HG03342 (cell line): ENCODE results near the gene SLC12A8.
A peak's percentile ranks its signal among the peaks of the same experiment; 100 is the strongest.
"Not testable (repeated sequence)": the region's sequence is repeated elsewhere in the genome, so short reads cannot be mapped to it uniquely, and the experiment has no call there.

ENCODE experiments used
- ATAC-seq: cut with Tn5 transposase; IDR thresholded peaks from one replicate; pipeline ENCODE4 v1.9.1; 2021; ENCODE audit warnings: mild to moderate bottlenecking, moderate library complexity; ENCODE audit not compliant: unreplicated experiment

The SLC12A8 gene

GRCh38 chr3:125083776-125084175 lies 128.8 kb downstream of the SLC12A8 start:
- no peak for ATAC-seq

- ATAC-seq, result not testable (repeated sequence)
Observed at GRCh38 chr3:125082339-125082738, 130.2 kb downstream of the SLC12A8 start.

- ATAC-seq, result no peak
Observed at GRCh38 chr3:125080077-125080476, 132.5 kb downstream of the SLC12A8 start.

DNA sequence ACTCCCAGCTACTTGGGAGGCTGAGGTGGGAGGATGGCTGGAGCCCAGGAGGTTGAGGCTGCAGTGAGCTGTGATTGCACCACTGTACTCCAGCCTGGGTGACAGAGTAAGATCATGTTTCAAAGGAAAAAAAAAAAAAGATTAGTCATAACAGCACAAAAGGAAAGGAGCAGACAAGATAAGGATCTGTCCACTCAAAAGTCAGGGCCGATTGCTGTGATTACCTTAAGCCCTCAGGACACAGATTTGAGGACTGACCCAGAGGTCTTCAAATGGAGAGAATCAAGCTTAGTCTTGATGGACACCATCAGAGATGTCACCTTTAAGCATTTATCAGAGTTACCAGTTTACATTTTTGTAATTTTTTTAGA lies 132.9 kb downstream of the SLC12A8 start:
- ATAC-seq, result no peak

DNA sequence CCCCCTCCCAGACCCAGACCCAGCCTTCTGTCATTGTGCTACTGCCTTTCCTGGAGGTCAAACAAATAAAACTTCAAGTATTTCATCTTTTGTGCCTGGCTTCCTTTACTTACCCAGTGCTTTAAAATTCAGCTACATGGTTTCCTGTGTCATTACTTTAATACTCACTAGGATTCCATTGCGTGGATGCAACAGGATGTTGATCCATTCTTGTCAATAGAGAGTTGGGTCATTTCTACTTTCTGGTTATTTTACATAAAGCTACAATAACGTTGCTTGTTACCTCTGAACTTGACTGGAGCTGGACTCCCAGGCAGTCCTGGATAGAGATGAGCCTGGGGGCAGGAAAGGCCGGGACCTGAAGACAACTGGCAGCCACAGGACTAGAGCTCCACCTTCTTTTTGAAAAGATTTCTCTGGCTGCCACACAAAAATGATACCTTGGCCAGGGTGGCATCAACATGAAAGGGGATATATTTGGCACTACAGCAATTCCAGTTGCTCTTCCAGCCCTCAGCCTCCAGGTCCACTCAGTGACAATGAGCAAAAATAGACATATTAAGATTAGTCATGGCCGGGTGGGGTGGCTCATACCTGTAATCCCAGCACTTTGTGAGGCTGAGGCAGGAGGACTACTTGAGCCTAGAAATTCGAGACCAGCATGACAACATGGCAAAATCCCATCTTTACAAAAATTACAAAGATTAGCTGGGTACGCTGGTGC lies 133.4 kb downstream of the SLC12A8 start:
- ATAC-seq, result no peak

GRCh38 chr3:125077864-125078263 lies 134.7 kb downstream of the SLC12A8 start:
- ATAC-seq, result peak; percentile 66

DNA sequence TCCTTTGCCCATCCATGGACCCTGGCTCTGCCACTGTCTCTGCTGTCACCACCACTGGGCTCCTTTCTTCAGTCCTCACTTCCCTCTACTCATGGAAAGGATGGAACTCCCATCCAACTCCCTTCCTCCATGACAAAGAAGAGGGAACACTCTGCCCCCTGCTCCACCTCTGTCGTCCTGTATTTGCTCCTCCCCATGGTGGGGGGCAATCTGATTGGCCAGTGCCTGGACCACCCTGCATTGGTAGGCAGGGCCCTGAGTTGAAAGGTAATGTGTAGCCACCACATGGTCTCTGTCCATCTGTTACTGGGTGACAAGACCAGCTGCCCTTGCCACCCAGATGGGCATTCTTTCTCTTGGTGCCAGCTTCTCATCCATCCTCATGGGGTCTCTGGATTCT lies 136.1 kb downstream of the SLC12A8 start:
- ATAC-seq, result no peak

GRCh38 chr3:125075738-125076137 lies 136.8 kb downstream of the SLC12A8 start:
- no peak for ATAC-seq

DNA sequence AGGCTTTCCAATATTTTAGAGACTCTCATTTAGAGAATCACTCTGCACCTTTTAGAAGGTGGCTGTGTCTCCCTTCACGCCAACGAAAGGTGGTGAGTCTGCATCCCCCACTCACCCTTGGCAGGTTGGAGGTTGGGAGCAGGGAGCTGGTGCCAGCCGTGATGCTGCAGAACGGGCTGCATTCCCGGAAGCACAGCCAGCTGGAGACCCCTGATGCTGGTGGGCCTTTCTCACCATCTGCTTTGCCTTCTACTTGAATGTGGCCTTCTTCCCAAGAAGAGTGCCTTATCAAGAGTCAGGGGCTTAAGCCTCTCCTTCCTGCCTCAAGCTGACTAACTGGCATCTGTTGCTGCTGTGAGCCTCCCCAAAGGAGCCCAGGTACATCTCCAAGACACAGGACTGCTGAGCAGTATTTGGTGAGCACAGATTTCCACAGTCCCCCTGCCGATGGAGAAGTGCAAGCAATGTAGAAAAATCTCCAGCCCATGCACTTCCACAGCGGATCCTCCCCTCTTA lies 139.1 kb downstream of the SLC12A8 start:
- no peak for ATAC-seq

DNA sequence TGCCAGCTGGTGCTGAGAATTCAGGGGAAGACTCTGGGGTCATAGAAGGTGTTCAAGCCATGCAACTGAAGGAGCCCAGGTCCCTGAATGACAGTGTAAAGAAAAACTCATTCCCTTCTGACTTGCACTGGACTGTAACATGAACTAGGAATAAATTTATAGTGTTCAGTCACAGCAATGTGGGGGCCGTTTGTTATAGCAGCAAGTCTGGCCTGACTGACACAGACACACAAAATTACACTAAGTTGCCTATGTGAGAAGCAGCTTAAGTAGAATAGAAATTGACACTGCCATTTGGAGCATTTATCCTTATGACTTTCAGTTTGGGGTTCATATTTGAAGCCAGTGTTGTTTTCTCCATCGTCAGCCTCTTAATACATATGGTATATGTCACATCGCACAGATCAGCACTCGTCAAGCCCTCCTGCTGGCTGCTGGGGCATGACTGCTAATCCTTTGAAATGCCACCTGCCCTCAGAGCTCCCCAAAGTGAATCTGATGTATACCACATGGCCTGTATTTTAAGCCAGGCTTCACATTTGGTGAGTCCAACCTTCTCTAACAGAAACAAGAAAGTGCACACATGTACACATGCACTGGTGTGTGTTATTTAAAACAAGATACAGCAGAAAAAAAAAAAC lies 139.7 kb downstream of the SLC12A8 start:
- ATAC-seq, result no peak

GRCh38 chr3:125072301-125072700 lies 140.2 kb downstream of the SLC12A8 start:
- ATAC-seq, result no peak

GRCh38 chr3:125069968-125070745 lies 142.4 kb downstream of the SLC12A8 start:
- ATAC-seq, result no peak

GRCh38 chr3:125069452-125069851 lies 143.1 kb downstream of the SLC12A8 start:
- ATAC-seq, result no peak

- no peak for ATAC-seq
Observed at GRCh38 chr3:125068265-125068664, 144.3 kb downstream of the SLC12A8 start.

DNA sequence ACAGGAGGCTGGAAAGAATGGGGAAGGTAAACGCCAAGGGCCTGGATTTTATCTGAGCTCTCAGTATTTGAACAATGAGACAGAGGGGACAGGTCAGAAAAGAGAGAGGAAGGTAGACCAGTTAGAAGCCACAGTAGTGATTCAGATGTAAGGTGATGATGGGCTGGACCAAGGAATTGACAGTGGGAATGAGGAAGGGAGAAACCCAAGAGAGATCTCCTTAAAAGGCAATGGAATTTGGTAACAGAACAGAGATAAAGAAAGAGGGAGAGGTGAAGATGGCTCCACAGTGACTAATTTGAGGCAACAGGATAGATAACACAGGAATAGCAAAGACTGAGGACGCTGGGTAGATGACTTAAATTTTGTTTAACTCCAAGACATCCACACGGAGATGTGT lies 145.3 kb downstream of the SLC12A8 start:
- no peak for ATAC-seq

GRCh38 chr3:125062904-125063618 lies 149.5 kb downstream of the SLC12A8 start:
- ATAC-seq, result no peak

DNA sequence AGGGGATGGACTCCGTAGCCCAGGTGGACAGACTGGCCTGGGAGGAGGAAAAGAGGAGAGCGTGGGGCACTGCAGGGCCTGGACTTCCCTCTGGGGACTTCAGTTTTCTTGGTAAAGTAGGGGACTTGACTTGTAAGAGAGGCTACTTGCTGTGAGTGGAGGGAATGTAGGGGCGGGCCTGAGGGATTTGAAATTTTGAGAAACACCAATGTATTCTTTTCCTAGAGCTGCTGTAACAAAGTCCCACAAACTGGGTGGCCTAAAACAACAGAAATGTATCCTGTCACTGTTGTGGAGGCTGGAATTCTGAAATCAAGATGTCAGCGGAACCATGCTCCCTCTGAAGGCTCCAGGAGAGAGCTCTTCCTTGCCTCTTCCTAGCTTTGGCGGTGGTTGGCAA lies 150.9 kb downstream of the SLC12A8 start:
- ATAC-seq, result no peak

DNA sequence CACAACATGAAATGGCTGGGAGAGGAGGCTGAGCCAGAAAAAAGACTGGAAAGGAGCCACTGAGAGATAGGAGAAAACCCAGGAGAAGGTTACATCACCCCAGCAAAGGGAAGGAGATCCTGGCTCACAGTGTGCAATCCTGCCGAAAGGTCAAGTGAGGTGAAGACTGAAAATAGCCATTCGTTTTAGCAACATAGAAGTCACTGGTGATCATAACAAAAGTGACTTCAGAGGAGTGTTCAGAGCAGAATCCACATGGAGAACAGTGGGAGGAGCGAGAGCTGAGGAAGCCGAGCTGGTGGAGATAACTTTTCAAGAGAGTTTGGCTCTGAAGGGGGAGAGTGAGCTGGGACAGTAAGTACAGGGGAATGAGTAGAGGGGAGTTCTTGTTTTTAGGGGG lies 151.4 kb downstream of the SLC12A8 start:
- no peak for ATAC-seq

GRCh38 chr3:125059488-125060245 lies 152.9 kb downstream of the SLC12A8 start:
- ATAC-seq, result no peak

DNA sequence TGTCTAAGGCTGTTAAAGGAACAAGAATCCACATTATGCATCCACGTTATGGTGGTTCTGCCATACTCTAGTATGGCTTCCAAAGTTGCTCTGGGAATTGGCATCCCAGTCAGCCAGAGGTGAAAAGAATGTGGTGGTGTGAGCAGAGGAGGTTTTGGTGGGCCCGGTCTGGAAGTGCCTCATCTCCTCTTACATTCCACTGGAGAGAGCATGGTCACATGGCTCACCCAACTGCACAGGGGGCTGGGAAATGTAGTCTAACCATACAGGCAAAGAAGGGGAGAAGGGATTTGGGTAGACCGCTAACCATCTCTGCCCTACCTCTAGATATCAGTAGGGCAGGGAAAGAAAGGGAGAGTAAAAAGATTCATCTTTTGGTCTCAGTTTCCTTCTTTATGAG lies 153.6 kb downstream of the SLC12A8 start:
- ATAC-seq, result no peak
